HepG2 (cell line): ENCODE results near the gene SLC16A3. TPM values are rescaled to one million over a fixed set of nuclear protein-coding genes. Genes with fewer than 3 reads are reported as not detected.
A peak's percentile ranks its signal among the peaks of the same experiment; 100 is the strongest.

Source experiments
- ATAD3A ChIP-seq: sonication (generic); formaldehyde crosslinking; IDR thresholded peaks from 2 replicates; pipeline ENCODE4 v1.4.0; 2020; ENCODE audit warnings: missing genetic modification reagents
- BRCA1 ChIP-seq: sonication (generic); formaldehyde crosslinking; IDR thresholded peaks from 2 replicates; pipeline ENCODE4 v1.4.0; 2020; ENCODE audit warnings: missing genetic modification reagents
- CBX1 ChIP-seq: IDR thresholded peaks from one replicate; pipeline ENCODE4 v1.6.1; 2016; ENCODE audit warnings: antibody characterized with exemption, low read depth
- CEBPG ChIP-seq: IDR thresholded peaks from 2 replicates; pipeline ENCODE4 v1.6.1; 2016
- EED ChIP-seq: sonication (generic); formaldehyde crosslinking; IDR thresholded peaks from 2 replicates; pipeline ENCODE4 v1.5.0; 2020; ENCODE audit warnings: mild to moderate bottlenecking, missing genetic modification reagents
- JARID2 ChIP-seq: sonication (generic); formaldehyde crosslinking; IDR thresholded peaks from 2 replicates; pipeline ENCODE4 v1.8.1; 2023; ENCODE audit warnings: missing genetic modification reagents, inconsistent platforms; ENCODE audit not compliant: insufficient replicate concordance
- MLLT10 ChIP-seq: sonication (generic); formaldehyde crosslinking; IDR thresholded peaks from 2 replicates; pipeline ENCODE4 v1.4.0; 2020; ENCODE audit warnings: missing genetic modification reagents
- NR2F2 ChIP-seq: IDR thresholded peaks from 2 replicates; pipeline ENCODE4 v1.6.1; 2012; ENCODE audit warnings: low read depth, inconsistent platforms, borderline replicate concordance
- RBM39 ChIP-seq: fragments of 200-400 bp; formaldehyde crosslinking; IDR thresholded peaks from one replicate; pipeline ENCODE4 v1.6.1; 2018; ENCODE audit warnings: antibody characterized with exemption, mild to moderate bottlenecking, low read depth, low read length; ENCODE audit not compliant: poor library complexity, severe bottlenecking
- RELA ChIP-seq: sonication (generic); formaldehyde crosslinking; IDR thresholded peaks from 2 replicates; pipeline ENCODE4 v1.4.0; 2020; ENCODE audit warnings: missing genetic modification reagents
- RXRA ChIP-seq: sonication (generic); formaldehyde crosslinking; IDR thresholded peaks from 2 replicates; pipeline ENCODE4 v1.5.1; 2020; ENCODE audit warnings: missing genetic modification reagents
- SALL1 ChIP-seq: sonication (generic); formaldehyde crosslinking; IDR thresholded peaks from 2 replicates; pipeline ENCODE4 v1.8.0; 2022; ENCODE audit warnings: mild to moderate bottlenecking, missing genetic modification reagents
- THAP11 ChIP-seq: IDR thresholded peaks from 2 replicates; pipeline ENCODE4 v1.6.1; 2016; ENCODE audit warnings: missing biosample characterization, missing genetic modification reagents
- TOE1 ChIP-seq: sonication (generic); formaldehyde crosslinking; IDR thresholded peaks from 2 replicates; pipeline ENCODE4 v1.4.0; 2020; ENCODE audit warnings: mild to moderate bottlenecking, missing genetic modification reagents
- YEATS2 ChIP-seq: sonication (generic); formaldehyde crosslinking; IDR thresholded peaks from 2 replicates; pipeline ENCODE4 v1.4.0; 2020; ENCODE audit warnings: missing genetic modification reagents, borderline replicate concordance
- ZFP36L1 ChIP-seq: sonication (generic); formaldehyde crosslinking; IDR thresholded peaks from 2 replicates; pipeline ENCODE4 v1.8.0; 2022; ENCODE audit warnings: mild to moderate bottlenecking, missing genetic modification reagents, moderate library complexity
- ZFX ChIP-seq: sonication (generic); formaldehyde crosslinking; IDR thresholded peaks from 2 replicates; pipeline ENCODE4 v1.4.0; 2020; ENCODE audit warnings: mild to moderate bottlenecking, low read depth, missing genetic modification reagents, moderate library complexity
- ZNF30 ChIP-seq: sonication (generic); formaldehyde crosslinking; IDR thresholded peaks from 2 replicates; pipeline ENCODE4 v1.5.0; 2020; ENCODE audit warnings: mild to moderate bottlenecking, missing genetic modification reagents
- ZNF510 ChIP-seq: sonication (generic); formaldehyde crosslinking; IDR thresholded peaks from 2 replicates; pipeline ENCODE4 v1.4.0; 2020; ENCODE audit warnings: low read depth, mild to moderate bottlenecking, missing genetic modification reagents
- ZNF747 ChIP-seq: sonication (generic); formaldehyde crosslinking; IDR thresholded peaks from 2 replicates; pipeline ENCODE4 v1.8.1; 2023; ENCODE audit warnings: missing genetic modification reagents, mild to moderate bottlenecking, borderline replicate concordance
- ZSCAN20 ChIP-seq: sonication (generic); formaldehyde crosslinking; IDR thresholded peaks from 2 replicates; pipeline ENCODE4 v1.4.0; 2020; ENCODE audit warnings: missing genetic modification reagents, mild to moderate bottlenecking, borderline replicate concordance
- ZSCAN9 ChIP-seq: IDR thresholded peaks from 2 replicates; pipeline ENCODE4 v1.6.1; 2016; ENCODE audit warnings: borderline replicate concordance
- polyA plus RNA-seq, 8 experiments: library from polyadenylated mRNA; depleted of rRNA in 3 of 8; stranded (reverse) in 7 of 8; unstranded in 1 of 8; fragments of >200 nt; fragmentation: Illumina TruSeq in 4 of 8; extraction: Trizol in 4 of 8; gene quantifications; 2 replicates each; pipeline versions ENCODE4 v1.2.1 to v1.2.3, GENCODE V29; 2011 to 2016; ENCODE audit warnings: low read depth in 4 of 8, missing spikeins in 1 of 8, mixed read lengths in 1 of 8; ENCODE audit not compliant: insufficient read depth in 1 of 8
- total RNA-seq, 5 experiments: library from RNA; depleted of rRNA; stranded (reverse); fragments of >200 nt; fragmentation: Illumina TruSeq; extraction: Trizol; gene quantifications; 2 replicates each; pipeline ENCODE4 v1.2.3, GENCODE V29; 2016; ENCODE audit warnings: low read depth in 1 of 5
- TF ChIP-seq, protein P1 (sequence below): IDR thresholded peaks from 2 replicates; pipeline ENCODE4 v1.6.1; 2018; ENCODE audit warnings: missing genetic modification reagents, mild to moderate bottlenecking, missing compliant biosample characterization
- TF ChIP-seq, protein P2 (sequence below): IDR thresholded peaks from 2 replicates; pipeline ENCODE4 v1.6.1; 2016
- TF ChIP-seq, protein P3 (sequence below): sonication (generic); formaldehyde crosslinking; IDR thresholded peaks from 2 replicates; pipeline ENCODE4 v1.5.0; 2020; ENCODE audit warnings: missing genetic modification reagents
- TF ChIP-seq, protein P4 (sequence below): sonication (generic); formaldehyde crosslinking; IDR thresholded peaks from 2 replicates; pipeline ENCODE4 v1.5.1; 2020; ENCODE audit warnings: mild to moderate bottlenecking, missing genetic modification reagents, moderate library complexity

The SLC16A3 gene
- total and polyA plus RNA-seq, 2 of the 13 experiments (the other 11 are each of a cell fraction or from before 2014, with no cell fraction given), result 242 to 349 TPM

DNA sequence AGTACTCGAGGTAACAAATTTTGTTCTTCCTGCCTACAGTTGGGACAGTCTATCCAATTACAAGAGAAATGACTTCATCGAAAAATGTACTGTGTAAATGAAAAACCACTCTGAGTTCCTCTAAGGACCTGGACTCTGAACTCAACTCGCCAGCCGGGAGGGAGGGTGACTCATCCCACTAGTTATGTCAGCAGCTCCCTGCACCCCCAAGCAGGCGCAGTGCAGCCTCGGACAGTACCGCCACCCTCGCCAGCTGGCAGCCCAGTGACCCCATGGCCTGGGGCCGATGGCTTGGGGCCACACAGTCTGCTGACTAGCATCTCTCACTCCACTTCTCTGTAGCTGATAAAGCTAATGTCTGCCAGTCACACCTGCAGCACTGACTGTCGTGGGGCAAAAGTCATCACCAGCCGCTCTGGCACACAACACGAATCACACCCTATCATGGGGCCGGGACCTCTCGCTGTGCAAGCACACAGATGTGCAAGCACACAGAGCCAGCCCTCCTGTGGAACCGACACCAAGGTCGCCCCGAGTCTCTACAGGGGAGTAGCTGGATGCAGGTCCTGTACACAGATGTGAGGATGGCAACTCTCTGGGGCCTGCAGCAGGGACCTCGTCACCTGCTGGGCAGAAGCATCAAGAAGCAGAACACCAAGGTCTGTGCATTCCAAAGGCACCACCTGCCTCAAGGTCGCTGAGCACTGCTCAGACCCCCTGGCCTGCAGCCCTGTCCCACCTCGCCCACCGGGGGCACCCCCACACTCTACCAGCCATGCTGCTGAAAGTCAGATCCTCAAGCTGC lies 38.9 kb downstream of the SLC16A3 start (continued):
- TF ChIP-seq ZSCAN9 (CRISPR knock-in tag) (peak; percentile 60; the same call in 1 of the 2 replicates), RBM39 (peak; percentile 94), YEATS2 (CRISPR knock-in tag) (peak; percentile 88), ZFX (peak; percentile 68), ZNF747 (peak; percentile 75; the same call in 1 of the 2 replicates), EED (CRISPR knock-in tag) (peak; percentile 75; the same call in 1 of the 2 replicates), MLLT10 (CRISPR knock-in tag) (no peak), NR2F2 (peak; percentile 79), CBX1 (peak; percentile 8), ATAD3A (no peak), ZFP36L1 (CRISPR knock-in tag) (no peak), CEBPG (CRISPR knock-in tag) (peak; percentile 78), ZNF30 (CRISPR knock-in tag) (no peak), JARID2 (peak; percentile 37), RXRA (CRISPR knock-in tag) (peak; percentile 100), ZNF510 (no peak), THAP11 (peak; percentile 82), BRCA1 (CRISPR knock-in tag) (peak; percentile 96), SALL1 (peak; percentile 98), ZSCAN20 (CRISPR knock-in tag) (no peak), TOE1 (CRISPR knock-in tag) (0 out of 2 replicates have a peak, but pooled peaks have one; percentile 19), RELA (CRISPR knock-in tag) (0 out of 2 replicates have a peak, but pooled peaks have one; percentile 20)
- TF ChIP-seq, protein P1, sequence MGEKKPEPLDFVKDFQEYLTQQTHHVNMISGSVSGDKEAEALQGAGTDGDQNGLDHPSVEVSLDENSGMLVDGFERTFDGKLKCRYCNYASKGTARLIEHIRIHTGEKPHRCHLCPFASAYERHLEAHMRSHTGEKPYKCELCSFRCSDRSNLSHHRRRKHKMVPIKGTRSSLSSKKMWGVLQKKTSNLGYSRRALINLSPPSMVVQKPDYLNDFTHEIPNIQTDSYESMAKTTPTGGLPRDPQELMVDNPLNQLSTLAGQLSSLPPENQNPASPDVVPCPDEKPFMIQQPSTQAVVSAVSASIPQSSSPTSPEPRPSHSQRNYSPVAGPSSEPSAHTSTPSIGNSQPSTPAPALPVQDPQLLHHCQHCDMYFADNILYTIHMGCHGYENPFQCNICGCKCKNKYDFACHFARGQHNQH (CRISPR knock-in tag), result peak; percentile 98
- TF ChIP-seq, protein P2, sequence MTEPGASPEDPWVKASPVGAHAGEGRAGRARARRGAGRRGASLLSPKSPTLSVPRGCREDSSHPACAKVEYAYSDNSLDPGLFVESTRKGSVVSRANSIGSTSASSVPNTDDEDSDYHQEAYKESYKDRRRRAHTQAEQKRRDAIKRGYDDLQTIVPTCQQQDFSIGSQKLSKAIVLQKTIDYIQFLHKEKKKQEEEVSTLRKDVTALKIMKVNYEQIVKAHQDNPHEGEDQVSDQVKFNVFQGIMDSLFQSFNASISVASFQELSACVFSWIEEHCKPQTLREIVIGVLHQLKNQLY, result 0 out of 2 replicates have a peak, but pooled peaks have one; percentile 28
- TF ChIP-seq, protein P3, sequence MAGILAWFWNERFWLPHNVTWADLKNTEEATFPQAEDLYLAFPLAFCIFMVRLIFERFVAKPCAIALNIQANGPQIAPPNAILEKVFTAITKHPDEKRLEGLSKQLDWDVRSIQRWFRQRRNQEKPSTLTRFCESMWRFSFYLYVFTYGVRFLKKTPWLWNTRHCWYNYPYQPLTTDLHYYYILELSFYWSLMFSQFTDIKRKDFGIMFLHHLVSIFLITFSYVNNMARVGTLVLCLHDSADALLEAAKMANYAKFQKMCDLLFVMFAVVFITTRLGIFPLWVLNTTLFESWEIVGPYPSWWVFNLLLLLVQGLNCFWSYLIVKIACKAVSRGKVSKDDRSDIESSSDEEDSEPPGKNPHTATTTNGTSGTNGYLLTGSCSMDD (CRISPR knock-in tag), result no peak
- TF ChIP-seq, protein P4, sequence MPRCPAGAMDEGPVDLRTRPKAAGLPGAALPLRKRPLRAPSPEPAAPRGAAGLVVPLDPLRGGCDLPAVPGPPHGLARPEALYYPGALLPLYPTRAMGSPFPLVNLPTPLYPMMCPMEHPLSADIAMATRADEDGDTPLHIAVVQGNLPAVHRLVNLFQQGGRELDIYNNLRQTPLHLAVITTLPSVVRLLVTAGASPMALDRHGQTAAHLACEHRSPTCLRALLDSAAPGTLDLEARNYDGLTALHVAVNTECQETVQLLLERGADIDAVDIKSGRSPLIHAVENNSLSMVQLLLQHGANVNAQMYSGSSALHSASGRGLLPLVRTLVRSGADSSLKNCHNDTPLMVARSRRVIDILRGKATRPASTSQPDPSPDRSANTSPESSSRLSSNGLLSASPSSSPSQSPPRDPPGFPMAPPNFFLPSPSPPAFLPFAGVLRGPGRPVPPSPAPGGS (CRISPR knock-in tag), result no peak; the same call in 1 of the 2 replicates
